Trophoblast cell (in vitro differentiated cells and primary cell): ENCODE data around the gene ITPR1.

ENCODE experiments used
- DNase-seq, 2 donors: peaks; one replicate each; pipeline ENCODE4 v3.0.0-alpha.2; 2016
- H2AFZ ChIP-seq: 2 replicates; pipeline ENCODE4 v1.6.1; 2013; ENCODE audit warnings: low read length, moderate library complexity, mild to moderate bottlenecking; ENCODE audit not compliant: insufficient read depth, poor library complexity
- H2AK5ac ChIP-seq: 2 replicates; pipeline ENCODE4 v1.6.1; 2013; ENCODE audit warnings: mild to moderate bottlenecking, low read length
- H2BK120ac ChIP-seq: 2 replicates; pipeline ENCODE4 v1.6.1; 2013; ENCODE audit warnings: low read length, mild to moderate bottlenecking, moderate library complexity; ENCODE audit not compliant: insufficient read depth, poor library complexity
- H2BK12ac ChIP-seq: 2 replicates; pipeline ENCODE4 v1.6.1; 2013; ENCODE audit warnings: mild to moderate bottlenecking, low read length, moderate library complexity
- H2BK5ac ChIP-seq: 2 replicates; pipeline ENCODE4 v1.6.1; 2013; ENCODE audit warnings: low read length, low read depth, moderate library complexity, mild to moderate bottlenecking; ENCODE audit not compliant: poor library complexity
- H3K14ac ChIP-seq: 2 replicates; pipeline ENCODE4 v1.6.1; 2013; ENCODE audit warnings: mild to moderate bottlenecking, low read length
- H3K18ac ChIP-seq: 2 replicates; pipeline ENCODE4 v1.6.1; 2013; ENCODE audit warnings: mild to moderate bottlenecking, low read length
- H3K23ac ChIP-seq: 2 replicates; pipeline ENCODE4 v1.6.1; 2013; ENCODE audit warnings: low read length
- H3K27ac ChIP-seq: 2 replicates; pipeline ENCODE4 v1.5.1; 2013; ENCODE audit warnings: low read depth, mild to moderate bottlenecking, inconsistent platforms, low read length, moderate library complexity
- H3K27me3 ChIP-seq: 2 replicates; pipeline ENCODE4 v1.6.1; 2013; ENCODE audit warnings: inconsistent platforms, mild to moderate bottlenecking, low read length, moderate library complexity; ENCODE audit not compliant: insufficient read depth
- H3K36me3 ChIP-seq, 2 experiments: 1 replicate in 1 of 2; 2 replicates in 1 of 2; pipeline ENCODE4 v1.6.1; 2013; ENCODE audit warnings: low read length in 2 of 2, mild to moderate bottlenecking in 2 of 2, moderate library complexity in 1 of 2; ENCODE audit not compliant: insufficient read depth in 2 of 2, control insufficient read depth in 1 of 2
- H3K4ac ChIP-seq: 2 replicates; pipeline ENCODE4 v1.6.1; 2013; ENCODE audit warnings: low read depth, mild to moderate bottlenecking, low read length, moderate library complexity
- H3K4me1 ChIP-seq, 2 experiments: 1 replicate in 1 of 2; 2 replicates in 1 of 2; pipeline ENCODE4 v1.6.1; 2013; ENCODE audit warnings: low read length in 2 of 2, mild to moderate bottlenecking in 2 of 2, moderate library complexity in 1 of 2; ENCODE audit not compliant: insufficient read depth in 2 of 2, control insufficient read depth in 1 of 2
- H3K4me2 ChIP-seq: 2 replicates; pipeline ENCODE4 v1.6.1; 2013; ENCODE audit warnings: inconsistent platforms, mild to moderate bottlenecking, low read length, moderate library complexity
- H3K4me3 ChIP-seq: 2 replicates; pipeline ENCODE4 v1.5.1; 2013; ENCODE audit warnings: mild to moderate bottlenecking, low read depth, low read length, inconsistent platforms
- H3K79me1 ChIP-seq: one replicate; pipeline ENCODE4 v1.6.1; 2013; ENCODE audit warnings: low read length
- H3K79me2 ChIP-seq: 2 replicates; pipeline ENCODE4 v1.6.1; 2013; ENCODE audit warnings: low read length, mild to moderate bottlenecking; ENCODE audit not compliant: control insufficient read depth, insufficient read depth, poor library complexity
- H3K9ac ChIP-seq: 2 replicates; pipeline ENCODE4 v1.6.1; 2013; ENCODE audit warnings: mild to moderate bottlenecking, low read length
- H3K9me3 ChIP-seq: 2 replicates; pipeline ENCODE4 v1.6.1; 2013; ENCODE audit warnings: low read depth, mild to moderate bottlenecking, control low read depth, inconsistent platforms, low read length; ENCODE audit not compliant: insufficient read depth
- H4K12ac ChIP-seq: 2 replicates; pipeline ENCODE4 v1.6.1; 2013; ENCODE audit warnings: low read depth, mild to moderate bottlenecking, low read length, moderate library complexity
- H4K8ac ChIP-seq: 2 replicates; pipeline ENCODE4 v1.6.1; 2013; ENCODE audit warnings: low read depth, mild to moderate bottlenecking, low read length, moderate library complexity
- H4K91ac ChIP-seq: one replicate; pipeline ENCODE4 v1.6.1; 2013; ENCODE audit warnings: low read depth, mild to moderate bottlenecking, low read length, moderate library complexity
- WGBS: extraction: QIAGEN DNeasy Blood & Tissue Kit; methylation state at CpG from one replicate; pipeline ENCODE4 v1.1.7; 2013; ENCODE audit warnings: missing lambda C conversion rate; ENCODE audit not compliant: insufficient read length, insufficient coverage; ENCODE audit errors: extremely low coverage; 5-methylcytosine and 5-hydroxymethylcytosine counted together

Gene ITPR1

DNA sequence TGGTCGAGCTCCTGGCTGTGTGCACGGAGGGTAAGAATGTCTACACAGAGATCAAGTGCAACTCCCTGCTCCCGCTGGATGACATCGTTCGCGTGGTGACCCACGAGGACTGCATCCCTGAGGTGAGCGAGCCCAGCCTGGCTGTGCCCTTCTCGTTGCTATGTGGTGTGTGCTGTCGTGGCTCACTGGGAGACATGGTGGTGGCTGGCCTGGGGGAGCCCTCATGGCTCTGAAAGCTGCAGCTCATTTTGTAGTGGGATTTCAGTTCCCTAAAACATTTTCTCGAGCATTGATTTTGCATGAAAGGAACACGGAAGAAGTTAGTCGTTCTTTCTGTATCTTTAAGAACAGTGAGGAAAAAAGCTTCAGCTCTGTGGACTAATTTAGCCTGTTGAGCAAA is 200.5 kb downstream of the ITPR1 start:
- no peak overlapping the region for H3K18ac ChIP-seq
- H3K27me3 ChIP-seq = no peaks in the 10 kb centered on the region
- H3K36me3 ChIP-seq = no peaks in the 10 kb centered on the region
- H4K12ac ChIP-seq = no peak overlapping the region
- no CpG with 5 or more reads among the region's 13 CpGs for WGBS
- no peaks in the 10 kb centered on the region for H3K4me1 ChIP-seq
- no peak overlapping the region for H3K27ac ChIP-seq
- H2BK12ac ChIP-seq = no peak overlapping the region
- no peak overlapping the region for H2AK5ac ChIP-seq
- DNase-seq = no peak
- H3K4me3 ChIP-seq = no peak overlapping the region
- H3K4ac ChIP-seq = no peak overlapping the region
- no peak overlapping the region for H3K9ac ChIP-seq
- no peaks in the 10 kb centered on the region for H3K9me3 ChIP-seq
- no peaks in the 10 kb centered on the region for H3K79me1 ChIP-seq
- H3K79me2 ChIP-seq = no peaks in the 10 kb centered on the region
- H3K4me2 ChIP-seq = no peak overlapping the region
- H4K8ac ChIP-seq = no peak overlapping the region
- no peak overlapping the region for H3K23ac ChIP-seq
- H2BK120ac ChIP-seq = no peak overlapping the region
- H3K14ac ChIP-seq = no peak overlapping the region
- no peak overlapping the region for H4K91ac ChIP-seq
- no peak overlapping the region for H2BK5ac ChIP-seq
- no peak overlapping the region for H2AFZ ChIP-seq

DNA sequence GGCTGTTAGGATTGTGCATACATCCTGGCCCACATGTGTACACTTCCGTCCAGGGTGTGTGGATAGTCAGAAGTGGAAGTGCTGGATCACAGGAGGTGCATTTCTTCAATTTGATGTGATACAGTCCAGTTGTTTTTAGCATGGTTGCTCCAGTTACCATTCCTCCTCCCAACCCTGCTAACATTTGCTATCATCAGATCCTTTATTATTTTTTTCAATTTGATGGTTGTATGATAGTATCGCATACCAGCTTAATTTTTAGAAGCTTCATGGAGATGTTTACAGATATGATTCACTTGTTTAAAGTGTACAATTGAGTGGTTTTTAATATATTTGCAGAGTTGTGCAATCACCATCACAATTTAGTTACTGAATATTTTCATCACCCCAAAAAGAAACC is 202.7 kb downstream of the ITPR1 start:
- no CpG with 5 or more reads among the region's 2 CpGs for WGBS
- Histone ChIP-seq H3K18ac (no peak overlapping the region), H4K8ac (no peak overlapping the region), H4K12ac (no peak overlapping the region), H2AFZ (no peak overlapping the region), H3K9ac (no peak overlapping the region), H3K14ac (no peak overlapping the region), H3K9me3 (no peaks in the 10 kb centered on the region), H3K4me2 (no peak overlapping the region), H3K4me3 (no peak overlapping the region), H3K79me2 (no peaks in the 10 kb centered on the region), H3K4me1 (no peaks in the 10 kb centered on the region), H3K23ac (no peak overlapping the region), H4K91ac (no peak overlapping the region), H3K4ac (no peak overlapping the region), H3K27ac (no peak overlapping the region), H3K79me1 (no peaks in the 10 kb centered on the region), H2BK12ac (no peak overlapping the region), H3K27me3 (no peaks in the 10 kb centered on the region), H2BK5ac (no peak overlapping the region), H2BK120ac (no peak overlapping the region), H3K36me3 (no peaks in the 10 kb centered on the region), H2AK5ac (no peak overlapping the region)
- no peak for DNase-seq

DNA sequence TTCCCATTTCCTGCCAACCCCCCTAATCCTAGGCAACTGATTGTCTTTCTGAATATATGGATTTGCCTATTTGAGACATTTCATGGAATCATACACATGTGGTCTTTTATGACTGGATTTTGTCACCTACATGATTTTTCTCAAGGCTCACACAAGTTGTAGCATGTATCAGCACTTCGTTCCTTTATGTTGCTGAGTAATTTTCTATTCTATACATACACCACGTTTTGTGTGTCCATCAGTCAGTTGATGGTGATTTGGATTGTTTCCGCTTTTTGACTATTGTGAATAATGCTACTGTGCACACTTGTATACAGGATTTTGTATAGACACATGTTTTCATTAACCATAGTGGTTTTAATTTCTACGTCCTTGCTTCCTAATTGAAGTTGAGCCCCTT is 203.1 kb downstream of the ITPR1 start:
- H3K79me2 ChIP-seq = no peaks in the 10 kb centered on the region
- H4K91ac ChIP-seq = no peak overlapping the region
- no peak overlapping the region for H3K9ac ChIP-seq
- no peaks in the 10 kb centered on the region for H3K27me3 ChIP-seq
- H3K4me1 ChIP-seq = no peaks in the 10 kb centered on the region
- no peak overlapping the region for H3K18ac ChIP-seq
- no peak overlapping the region for H3K23ac ChIP-seq
- no peaks in the 10 kb centered on the region for H3K36me3 ChIP-seq
- no peak overlapping the region for H2BK5ac ChIP-seq
- no peak overlapping the region for H2AFZ ChIP-seq
- no peak overlapping the region for H3K14ac ChIP-seq
- no peak overlapping the region for H3K4me3 ChIP-seq
- no peak overlapping the region for H3K4me2 ChIP-seq
- H4K8ac ChIP-seq = no peak overlapping the region
- no peaks in the 10 kb centered on the region for H3K79me1 ChIP-seq
- no CpG with 5 or more reads among the region's 4 CpGs for WGBS
- no peak for DNase-seq
- no peak overlapping the region for H2BK12ac ChIP-seq
- no peak overlapping the region for H3K27ac ChIP-seq
- no peak overlapping the region for H2BK120ac ChIP-seq
- H3K4ac ChIP-seq = no peak overlapping the region
- H2AK5ac ChIP-seq = no peak overlapping the region
- no peaks in the 10 kb centered on the region for H3K9me3 ChIP-seq
- H4K12ac ChIP-seq = no peak overlapping the region

DNA sequence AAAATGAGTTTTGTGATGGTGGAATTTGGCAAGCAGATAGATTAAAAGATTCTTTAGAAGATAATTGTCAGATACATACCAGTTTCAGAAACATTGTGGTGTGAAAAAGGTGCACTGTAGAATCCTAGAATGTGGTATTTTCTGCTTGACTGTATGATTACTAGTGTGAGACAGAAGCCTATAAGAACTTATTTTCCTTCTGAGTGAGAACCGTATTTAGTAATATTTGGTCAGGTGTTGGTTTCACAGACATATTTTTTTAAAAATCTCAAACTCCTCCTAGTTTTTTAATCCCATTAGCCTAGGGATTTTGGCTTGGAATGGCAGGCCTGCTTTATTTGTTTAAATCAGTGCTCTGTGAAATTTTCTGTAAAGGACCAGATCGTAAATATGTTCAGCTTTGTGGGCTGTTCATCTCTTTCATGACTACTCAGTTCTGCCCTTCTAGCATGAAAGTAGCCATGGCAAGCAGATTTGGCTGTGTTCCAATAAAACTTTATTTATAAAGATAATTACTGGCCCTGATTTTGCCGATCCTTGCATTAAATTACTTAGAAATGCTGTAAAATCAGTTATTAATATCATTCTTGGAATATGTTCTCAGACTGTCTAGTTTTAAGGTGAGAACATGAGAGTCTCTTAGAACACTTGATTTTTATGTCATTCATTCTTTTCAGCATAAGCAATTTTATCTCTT is 205.1 kb downstream of the ITPR1 start:
- H3K79me2 ChIP-seq = no peaks in the 10 kb centered on the region
- H3K14ac ChIP-seq = no peak overlapping the region
- no peak for DNase-seq
- no peak overlapping the region for H3K4me2 ChIP-seq
- H3K27me3 ChIP-seq = no peaks in the 10 kb centered on the region
- no peak overlapping the region for H4K91ac ChIP-seq
- H4K12ac ChIP-seq = no peak overlapping the region
- H3K27ac ChIP-seq = no peak overlapping the region
- no peak overlapping the region for H2AFZ ChIP-seq
- H3K23ac ChIP-seq = no peak overlapping the region
- H2BK120ac ChIP-seq = no peak overlapping the region
- H3K36me3 ChIP-seq = no peaks in the 10 kb centered on the region
- no peaks in the 10 kb centered on the region for H3K79me1 ChIP-seq
- H3K9me3 ChIP-seq = no peaks in the 10 kb centered on the region
- no peak overlapping the region for H3K4ac ChIP-seq
- no peak overlapping the region for H2AK5ac ChIP-seq
- H3K4me3 ChIP-seq = no peak overlapping the region
- WGBS = no CpG with 5 or more reads among the region's 3 CpGs
- peaks cover 0 to 8% of the 10 kb centered on the region in 2 experiments for H3K4me1 ChIP-seq
- H3K18ac ChIP-seq = no peak overlapping the region
- H3K9ac ChIP-seq = no peak overlapping the region
- no peak overlapping the region for H4K8ac ChIP-seq
- no peak overlapping the region for H2BK5ac ChIP-seq
- no peak overlapping the region for H2BK12ac ChIP-seq
